Activated T-helper 2 cell treated with anti-CD3 and anti-CD28 coated beads, Interferon-gamma antibody, Interleukin-2, Interleukin-4, amounts not matched to agents 10 μg/mL and 5 μg/mL and 100 μg/mL, durations not matched to agents 14 hours and 24 hours and 36 hours (primary cell): ENCODE results near the gene PCDHGA3. TPM values are rescaled to one million over a fixed set of nuclear protein-coding genes. Genes with fewer than 3 reads are reported as not detected.
"Not testable (repeated sequence)": the region's sequence is repeated elsewhere in the genome, so short reads cannot be mapped to it uniquely, and the experiment has no call there.

Source experiments
- DNase-seq: peaks from one replicate; pipeline ENCODE4 v3.0.0; 2021; ENCODE audit warnings: low spot score
- H3K27ac Mint-ChIP-seq: one replicate; pipeline ENCODE4 v1.8.0; 2021; ENCODE audit warnings: mixed read lengths
- H3K27me3 Mint-ChIP-seq: one replicate; pipeline ENCODE4 v1.8.0; 2021; ENCODE audit warnings: low read depth, mixed read lengths
- H3K36me3 Mint-ChIP-seq: one replicate; pipeline ENCODE4 v1.8.0; 2021; ENCODE audit warnings: low read depth, mixed read lengths
- H3K4me1 Mint-ChIP-seq: one replicate; pipeline ENCODE4 v1.8.0; 2021; ENCODE audit warnings: low read depth, mixed read lengths
- H3K4me3 Mint-ChIP-seq: one replicate; pipeline ENCODE4 v1.8.0; 2021; ENCODE audit warnings: low read depth, mild to moderate bottlenecking, moderate library complexity, mixed read lengths
- H3K9me3 Mint-ChIP-seq: one replicate; pipeline ENCODE4 v1.8.0; 2021; ENCODE audit warnings: mixed read lengths
- intact Hi-C: fragments of 100-400 bp; cut with micrococcal nuclease; formaldehyde crosslinking; loops from one replicate; pipeline ENCODE4 v1.15.1; 2023
- total RNA-seq: library from RNA; stranded (reverse); gene quantifications from 2 replicates; pipeline ENCODE4 v1.2.3, GENCODE V29; 2022

Gene PCDHGA3
- total RNA-seq: 0.11 and 0.16 TPM in 2 replicates

DNA sequence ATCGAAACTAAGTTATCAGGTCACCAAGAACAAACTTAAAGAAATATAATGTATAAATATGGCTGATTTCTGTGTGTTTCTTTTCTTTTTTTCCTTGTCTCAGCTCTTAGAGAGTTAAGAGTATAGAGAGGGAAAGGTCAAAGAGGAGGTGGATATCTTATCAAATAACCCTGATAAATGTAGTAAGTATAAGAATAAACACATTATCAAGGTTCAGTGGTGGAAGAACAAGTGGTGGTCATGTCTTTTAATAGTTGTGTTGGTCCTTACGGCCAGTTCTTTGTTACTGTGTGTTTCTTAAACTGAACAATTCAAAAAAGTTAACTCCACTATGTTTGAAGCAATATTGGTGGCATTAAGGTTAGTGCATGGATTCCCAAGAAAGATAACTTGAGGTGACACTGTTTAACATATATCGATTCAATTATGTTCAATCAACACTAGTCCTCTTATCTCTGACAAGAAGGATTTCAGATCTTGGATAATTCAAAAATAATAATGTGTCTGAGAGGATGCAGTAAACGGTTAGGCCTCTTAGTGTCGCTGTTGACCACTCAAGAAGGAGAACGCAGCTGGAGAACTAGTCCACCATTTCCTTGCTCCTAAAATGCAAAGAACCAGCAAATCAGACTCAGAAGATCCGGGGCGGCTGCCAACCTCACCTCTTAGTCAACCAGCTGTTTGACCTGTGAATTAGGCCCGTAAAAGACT is at the start of gene PCDHGA3:
Gene PCDHGA3, plus strand, starts transcription at position 588 of the 711 bp plus-strand sequence. CDS start 205 bp downstream, outside the sequence.
- intact Hi-C loops: loop anchor here (5.0 kb wide), 1 partner anchor 156 kb away; the partner anchor contains the start of gene PCDHB9
- Mint-ChIP-seq H3K27ac (no peak within 1 kb of the TSS), H3K4me1 (peaks cover 4% of the 10 kb centered on the region), H3K27me3 (peaks cover 15% of the 10 kb centered on the region), H3K4me3 (peak within 1 kb of the TSS; percentile 61), H3K36me3 (no peaks in the 10 kb centered on the region), H3K9me3 (peaks cover 40% of the 10 kb centered on the region)
- no peak for DNase-seq

DNA sequence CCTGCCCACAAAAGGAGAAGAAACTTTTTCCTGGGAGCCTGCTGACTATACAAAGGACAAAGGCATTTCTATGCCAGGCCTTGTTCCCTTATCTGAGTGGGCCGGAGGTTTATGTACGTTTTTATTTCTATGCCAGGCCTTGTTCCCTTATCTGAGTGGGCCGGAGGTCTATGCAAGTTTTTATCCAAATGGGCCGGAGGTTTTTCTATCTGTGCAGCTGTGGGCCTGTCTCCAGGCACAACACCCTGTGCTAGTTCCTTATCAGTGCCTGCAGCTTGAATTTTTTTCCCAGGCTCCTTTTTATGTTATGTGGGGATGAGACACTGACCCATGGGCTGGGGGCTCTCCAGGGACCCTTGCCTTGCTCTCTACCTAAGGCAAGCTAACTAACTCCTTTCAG is 45.3 kb upstream of the PCDHGA3 start:
- no peak overlapping the region for H3K27ac Mint-ChIP-seq
- intact Hi-C loops: no loop called here
- H3K36me3 Mint-ChIP-seq: peaks cover 4% of the 10 kb centered on the region
- no peak overlapping the region for H3K4me3 Mint-ChIP-seq
- H3K4me1 Mint-ChIP-seq: no peaks in the 10 kb centered on the region
- no peaks in the 10 kb centered on the region for H3K27me3 Mint-ChIP-seq
- peaks cover 68% of the 10 kb centered on the region for H3K9me3 Mint-ChIP-seq
- no peak for DNase-seq

DNA sequence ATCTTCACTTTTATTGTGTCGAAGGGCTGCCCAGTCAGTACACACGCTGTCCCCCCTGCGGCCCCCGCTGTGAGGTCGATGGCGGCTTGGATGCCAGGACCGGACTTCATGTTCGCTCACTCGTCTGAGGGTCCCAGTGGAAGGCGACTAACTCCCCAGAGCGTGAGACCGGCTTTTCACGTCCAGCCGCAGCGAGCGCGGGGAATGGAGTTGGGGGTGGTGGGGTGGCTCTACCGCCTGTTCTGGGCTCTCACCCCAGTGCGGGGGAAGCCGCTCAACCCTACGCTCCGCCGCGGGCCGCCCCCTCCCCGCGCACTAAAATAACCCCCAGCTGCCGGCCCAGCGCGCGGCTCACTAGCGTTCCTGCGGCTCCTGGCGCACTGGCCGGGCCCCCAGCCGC is 39.9 kb upstream of the PCDHGA3 start, which contains the start of gene SLC25A2:
Gene SLC25A2, minus strand, starts transcription at position 294 of the 400 bp plus-strand sequence. Its CDS starts 184 bp downstream, at position 110.
- H3K27ac Mint-ChIP-seq: no peak within 1 kb of the TSS
- peaks cover 63% of the 10 kb centered on the region for H3K9me3 Mint-ChIP-seq
- no peaks in the 10 kb centered on the region for H3K27me3 Mint-ChIP-seq
- no peaks in the 10 kb centered on the region for H3K4me1 Mint-ChIP-seq
- no peak for DNase-seq
- intact Hi-C loops: no loop called here
- H3K4me3 Mint-ChIP-seq: no peak within 1 kb of the TSS
- no peaks in the 10 kb centered on the region for H3K36me3 Mint-ChIP-seq

DNA sequence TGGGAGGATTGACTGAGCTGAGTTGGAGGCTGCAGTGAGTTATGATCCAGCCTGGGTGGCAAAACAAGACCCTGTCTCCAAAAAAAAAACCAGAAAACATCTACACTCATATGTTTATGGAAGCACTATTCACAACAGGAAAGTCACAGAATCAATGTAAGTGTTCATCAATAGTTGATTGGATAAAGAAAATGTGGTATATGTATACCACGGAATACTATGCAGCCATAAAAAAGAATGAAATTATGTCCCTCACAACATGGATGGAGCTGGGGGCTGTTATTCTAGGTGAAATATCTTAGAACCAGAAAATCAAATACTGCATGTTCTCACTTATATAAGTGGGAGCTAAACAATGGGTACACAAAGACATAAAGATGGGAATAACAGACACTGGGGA is 37.0 kb upstream of the PCDHGA3 start:
- Mint-ChIP-seq H3K4me1 (no peaks in the 10 kb centered on the region), H3K9me3 (peaks cover 69% of the 10 kb centered on the region), H3K4me3 (no peak overlapping the region), H3K36me3 (peaks cover 3% of the 10 kb centered on the region), H3K27me3 (no peaks in the 10 kb centered on the region), H3K27ac (no peak overlapping the region)
- no peak for DNase-seq
- intact Hi-C loops: no loop called here

DNA sequence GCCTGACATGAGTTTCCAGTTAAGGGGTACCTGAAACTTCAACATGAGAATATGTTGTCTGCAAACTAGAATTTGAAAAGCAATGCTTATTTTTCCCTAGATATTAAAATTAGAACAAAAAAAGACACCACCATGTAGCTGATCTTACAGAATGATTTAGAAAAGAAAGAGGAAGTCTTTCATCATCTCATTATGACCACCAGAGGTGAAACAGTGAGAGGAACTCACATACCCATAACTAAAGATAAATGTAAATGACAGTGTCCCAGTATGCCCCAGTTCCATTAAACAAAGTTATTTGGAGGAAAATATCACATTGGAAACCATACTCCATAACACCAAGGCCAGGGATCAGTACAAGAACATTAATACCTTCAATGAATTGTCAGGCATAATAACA is 29.9 kb upstream of the PCDHGA3 start:
- Mint-ChIP-seq H3K4me1 (peaks cover 3% of the 10 kb centered on the region), H3K4me3 (no peak overlapping the region), H3K9me3 (peaks cover 72% of the 10 kb centered on the region), H3K27ac (no peak overlapping the region), H3K36me3 (peaks cover 52% of the 10 kb centered on the region), H3K27me3 (no peaks in the 10 kb centered on the region)
- intact Hi-C loops: no loop called here
- DNase-seq: no peak

DNA sequence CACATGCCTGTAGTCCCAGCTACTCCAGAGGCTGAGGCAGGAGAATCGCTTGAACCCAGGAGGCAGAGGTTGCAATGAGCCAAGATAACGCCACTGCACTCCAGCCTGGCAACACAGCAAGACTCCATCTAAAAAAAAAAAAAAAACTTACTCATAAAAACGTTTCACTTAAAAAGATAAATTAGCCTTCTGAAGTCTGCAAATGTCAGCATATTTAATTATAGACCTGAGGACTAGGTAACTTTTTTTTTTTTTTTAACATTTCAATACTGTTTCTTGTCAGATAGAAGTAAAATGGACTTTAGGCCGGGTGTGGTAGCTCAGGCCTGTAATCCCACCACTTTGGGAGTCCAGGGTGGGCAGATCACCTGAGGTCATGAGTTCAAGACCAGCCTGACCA is 26.7 kb upstream of the PCDHGA3 start:
- peaks cover 74% of the 10 kb centered on the region for H3K9me3 Mint-ChIP-seq
- H3K27me3 Mint-ChIP-seq, H3K27ac Mint-ChIP-seq, DNase-seq, H3K4me3 Mint-ChIP-seq, intact Hi-C loops: not testable (repeated sequence)
- H3K36me3 Mint-ChIP-seq: peaks cover 70% of the 10 kb centered on the region
- H3K4me1 Mint-ChIP-seq: peaks cover 14% of the 10 kb centered on the region

DNA sequence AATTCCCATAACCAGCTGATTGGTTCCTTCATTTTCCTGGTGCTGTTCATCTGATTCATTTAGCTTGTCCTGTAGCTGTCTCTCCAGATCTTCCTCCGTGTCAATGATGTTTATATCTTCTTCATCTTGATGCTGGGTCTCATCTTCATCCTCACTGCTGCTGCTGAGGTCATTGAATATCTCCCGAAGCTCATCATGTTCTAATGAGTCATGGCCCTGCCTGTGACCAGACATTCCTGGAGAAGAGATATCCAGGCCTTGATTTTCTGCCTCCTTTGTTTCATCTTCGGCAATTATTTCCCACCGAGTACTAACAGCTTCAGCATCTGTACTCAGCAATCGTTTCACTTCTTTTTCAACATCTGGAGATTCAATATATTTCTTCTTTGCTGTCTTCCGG is 24.4 kb upstream of the PCDHGA3 start:
- Mint-ChIP-seq H3K4me3 (peak overlapping the region; percentile 94), H3K9me3 (peaks cover 56% of the 10 kb centered on the region), H3K36me3 (peaks cover 66% of the 10 kb centered on the region), H3K27me3 (no peaks in the 10 kb centered on the region), H3K27ac (peak overlapping the region; percentile 17), H3K4me1 (peaks cover 14% of the 10 kb centered on the region)
- no peak for DNase-seq
- intact Hi-C loops: no loop called here

DNA sequence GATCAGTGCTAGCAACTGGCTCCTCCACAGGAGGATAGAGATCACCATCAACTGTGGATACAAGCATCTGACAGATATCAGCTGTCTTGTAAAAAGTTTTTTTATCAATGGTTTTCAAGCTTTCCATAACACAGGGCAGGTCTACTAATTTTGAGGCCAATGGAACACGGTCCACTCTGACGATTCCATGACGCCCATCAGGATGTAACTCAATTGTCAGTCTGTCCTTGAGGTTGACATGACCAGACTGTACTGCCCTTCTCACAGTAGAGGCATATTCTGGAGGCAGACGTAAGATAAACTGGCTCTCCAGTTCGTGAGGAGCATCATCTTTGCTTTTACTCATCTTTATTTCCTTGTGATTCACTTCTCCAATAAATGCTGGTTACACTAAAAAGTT is 23.9 kb upstream of the PCDHGA3 start:
- H3K4me3 Mint-ChIP-seq: peak overlapping the region; percentile 94
- H3K36me3 Mint-ChIP-seq: peaks cover 62% of the 10 kb centered on the region
- peaks cover 53% of the 10 kb centered on the region for H3K9me3 Mint-ChIP-seq
- H3K27me3 Mint-ChIP-seq: peaks cover 1% of the 10 kb centered on the region
- H3K27ac Mint-ChIP-seq: peak overlapping the region; percentile 97
- DNase-seq: no peak
- intact Hi-C loops: loop anchor here (2.0 kb wide), 1 partner anchor 245 kb away; no protein-coding TSS in a partner anchor
- peaks cover 14% of the 10 kb centered on the region for H3K4me1 Mint-ChIP-seq

DNA sequence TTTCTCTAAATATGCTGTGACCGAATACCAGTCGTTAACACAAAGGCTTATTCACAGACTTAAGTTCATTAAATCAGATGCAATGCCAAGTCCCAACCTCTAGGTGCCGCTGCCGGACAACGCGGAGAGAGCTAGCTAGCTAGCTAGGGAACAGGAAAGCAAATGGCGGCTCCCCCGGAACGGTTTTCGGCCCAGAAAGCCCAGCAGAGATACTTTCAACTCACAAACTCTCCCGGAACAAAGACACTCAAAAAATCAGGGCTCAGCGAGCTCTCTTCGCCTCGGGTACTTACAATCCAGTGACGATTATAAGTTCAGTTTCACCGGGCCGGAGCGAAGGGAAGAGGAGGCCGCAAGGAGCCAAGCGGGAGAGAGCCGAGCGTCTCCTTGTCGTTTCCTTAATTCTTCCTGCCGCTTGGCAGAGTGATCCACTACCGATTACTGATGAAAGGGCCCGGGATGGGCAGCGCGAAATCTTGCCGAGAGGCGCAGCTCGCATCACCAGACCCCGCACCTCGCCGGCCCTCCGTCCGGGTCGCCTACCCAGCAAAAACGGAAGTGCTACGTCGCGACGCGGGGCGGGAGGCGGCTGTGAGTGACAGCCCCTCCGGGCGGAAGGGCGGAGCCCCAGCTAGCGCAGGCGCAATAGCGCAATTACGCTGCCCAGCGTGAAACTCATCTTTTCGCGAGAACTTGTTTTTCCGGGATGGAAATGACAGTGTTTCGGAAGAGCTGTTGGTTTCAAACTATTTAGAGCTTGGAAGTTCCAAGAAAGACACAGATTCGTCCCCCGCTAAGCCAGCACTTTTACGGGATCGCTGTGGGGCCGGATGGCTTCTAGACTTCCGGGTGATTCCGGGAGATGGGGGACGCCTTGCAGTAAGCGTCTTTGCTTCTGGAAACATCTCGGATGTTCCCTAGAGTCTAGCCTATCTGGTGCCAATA is 23.1 kb upstream of the PCDHGA3 start, which contains the start of gene TAF7:
Gene TAF7, minus strand, starts transcription at position 560 of the 945 bp plus-strand sequence. CDS start 740 bp downstream, outside the sequence.
- H3K27ac Mint-ChIP-seq: peak within 1 kb of the TSS; percentile 97
- peaks cover 54% of the 10 kb centered on the region for H3K36me3 Mint-ChIP-seq
- peaks cover 1% of the 10 kb centered on the region for H3K27me3 Mint-ChIP-seq
- intact Hi-C loops: loop anchor here (2.0 kb wide), 1 partner anchor 244 kb away; no protein-coding TSS in a partner anchor
- H3K9me3 Mint-ChIP-seq: peaks cover 49% of the 10 kb centered on the region
- H3K4me1 Mint-ChIP-seq: peaks cover 14% of the 10 kb centered on the region
- H3K4me3 Mint-ChIP-seq: peak within 1 kb of the TSS; percentile 94
- DNase-seq: peak; percentile 91

DNA sequence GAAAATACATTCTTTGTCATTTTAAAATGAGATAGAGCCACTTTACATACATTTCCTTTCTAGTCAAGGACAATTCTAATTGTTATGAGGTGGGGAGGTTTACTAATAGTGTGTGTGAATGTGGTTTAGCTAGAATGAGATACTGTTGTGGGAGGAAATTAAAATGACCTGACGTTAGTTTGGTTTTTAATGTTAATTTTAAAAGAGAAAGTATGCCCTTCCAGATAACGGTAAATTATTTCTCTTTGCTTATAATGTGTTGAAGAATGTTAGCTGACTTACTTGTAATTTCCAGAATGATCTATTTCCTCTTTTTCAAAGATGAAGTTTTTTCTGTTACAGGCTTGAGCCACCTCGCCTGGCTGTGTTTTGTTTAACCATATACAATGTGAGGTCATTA is 21.4 kb upstream of the PCDHGA3 start:
- Mint-ChIP-seq H3K4me3 (peak overlapping the region; percentile 21), H3K4me1 (peaks cover 23% of the 10 kb centered on the region), H3K36me3 (peaks cover 41% of the 10 kb centered on the region), H3K27me3 (peaks cover 1% of the 10 kb centered on the region), H3K9me3 (peaks cover 46% of the 10 kb centered on the region), H3K27ac (peak overlapping the region; percentile 33)
- DNase-seq: no peak
- intact Hi-C loops: no loop called here

DNA sequence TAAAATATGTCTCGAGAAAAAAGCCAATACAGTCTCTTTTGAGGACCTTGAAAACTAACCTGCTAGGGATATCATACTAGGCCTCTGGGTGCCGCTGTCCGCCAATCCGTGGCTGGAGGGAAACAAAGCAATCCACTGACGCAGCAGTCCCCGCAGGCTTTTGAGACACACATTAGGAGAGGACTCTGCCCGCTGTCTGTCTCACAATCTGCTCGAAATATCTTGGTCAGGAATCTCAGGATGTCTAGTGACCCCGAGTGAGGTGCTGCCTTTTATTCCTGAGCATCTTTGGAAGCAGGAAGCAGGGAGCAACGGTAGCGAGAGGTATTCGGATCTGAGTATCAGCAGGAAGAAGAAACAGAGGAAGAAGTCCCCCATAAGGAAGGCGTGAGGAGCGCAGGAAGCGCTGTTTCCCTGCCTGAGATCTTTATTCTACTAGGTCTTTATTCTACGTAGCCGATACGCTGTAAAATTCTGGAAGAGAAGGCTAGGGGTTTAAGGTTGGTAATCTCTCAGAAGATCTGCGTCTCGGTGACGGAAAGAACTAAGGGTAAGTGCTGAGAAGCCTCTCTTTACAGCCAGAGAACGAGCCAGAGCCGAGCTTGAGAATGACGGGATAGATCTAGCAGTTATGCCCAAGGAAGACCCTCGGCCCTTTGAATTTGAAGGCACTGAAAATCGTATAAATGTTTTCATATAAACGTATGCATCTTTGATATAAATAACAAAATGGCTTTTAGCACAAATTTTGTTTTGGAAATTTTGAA is 17.4 kb upstream of the PCDHGA3 start:
- intact Hi-C loops: loop anchor here (2.0 kb wide), 1 partner anchor 187 kb away; no protein-coding TSS in a partner anchor
- Mint-ChIP-seq H3K9me3 (peaks cover 20% of the 10 kb centered on the region), H3K4me3 (peak overlapping the region; percentile 95), H3K27me3 (peaks cover 6% of the 10 kb centered on the region), H3K27ac (peak overlapping the region; percentile 77), H3K36me3 (peaks cover 6% of the 10 kb centered on the region), H3K4me1 (peaks cover 9% of the 10 kb centered on the region)
- peak; percentile 58 for DNase-seq

DNA sequence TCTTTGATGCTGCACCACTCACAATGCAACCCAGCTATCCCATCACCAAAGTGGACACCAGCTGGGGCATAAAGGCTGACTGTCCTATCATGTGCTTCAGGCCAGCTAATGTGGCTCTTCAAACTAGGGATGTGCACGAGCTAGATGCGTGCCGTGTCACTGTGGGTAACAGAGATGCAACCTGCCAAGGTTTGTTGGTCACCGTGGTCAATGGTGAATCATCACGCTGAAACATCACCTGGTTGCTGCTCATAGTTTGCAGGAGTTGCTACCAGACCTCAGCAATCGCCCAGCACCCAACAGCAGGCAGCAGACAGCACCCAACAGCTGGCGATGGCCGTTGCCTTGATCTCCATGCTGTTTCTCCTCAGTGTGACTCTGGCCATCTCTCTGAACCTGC is 15.4 kb upstream of the PCDHGA3 start:
- peaks cover 9% of the 10 kb centered on the region for H3K4me1 Mint-ChIP-seq
- no peak overlapping the region for H3K27ac Mint-ChIP-seq
- no peaks in the 10 kb centered on the region for H3K36me3 Mint-ChIP-seq
- H3K9me3 Mint-ChIP-seq: peaks cover 21% of the 10 kb centered on the region
- intact Hi-C loops: no loop called here
- peaks cover 17% of the 10 kb centered on the region for H3K27me3 Mint-ChIP-seq
- H3K4me3 Mint-ChIP-seq: no peak overlapping the region
- DNase-seq: no peak
